T follicular helper cell (primary cell): ENCODE data around the gene SOSTDC1.
"Not testable (repeated sequence)": the region's sequence is repeated elsewhere in the genome, so short reads cannot be mapped to it uniquely, and the experiment has no call there.

ENCODE experiments used
- DNase-seq: peaks from one replicate; pipeline ENCODE4 v3.0.0-alpha.2; 2020; ENCODE audit warnings: low read depth
- total RNA-seq, 2 experiments: gene quantifications; one replicate each; lab custom pipeline; 2026; lab: John Stamatoyannopoulos, UW

Gene SOSTDC1, protein sequence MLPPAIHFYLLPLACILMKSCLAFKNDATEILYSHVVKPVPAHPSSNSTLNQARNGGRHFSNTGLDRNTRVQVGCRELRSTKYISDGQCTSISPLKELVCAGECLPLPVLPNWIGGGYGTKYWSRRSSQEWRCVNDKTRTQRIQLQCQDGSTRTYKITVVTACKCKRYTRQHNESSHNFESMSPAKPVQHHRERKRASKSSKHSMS
- total RNA-seq = 0 to 0.04 reads per million in 2 experiments

GRCh38 chr7:16465469-16466361 lies at the start of gene SOSTDC1:
SOSTDC1 (minus strand) TSS chr7:16465738; CDS start chr7:16465668, 70 bp downstream.
- no peak for DNase-seq

DNA sequence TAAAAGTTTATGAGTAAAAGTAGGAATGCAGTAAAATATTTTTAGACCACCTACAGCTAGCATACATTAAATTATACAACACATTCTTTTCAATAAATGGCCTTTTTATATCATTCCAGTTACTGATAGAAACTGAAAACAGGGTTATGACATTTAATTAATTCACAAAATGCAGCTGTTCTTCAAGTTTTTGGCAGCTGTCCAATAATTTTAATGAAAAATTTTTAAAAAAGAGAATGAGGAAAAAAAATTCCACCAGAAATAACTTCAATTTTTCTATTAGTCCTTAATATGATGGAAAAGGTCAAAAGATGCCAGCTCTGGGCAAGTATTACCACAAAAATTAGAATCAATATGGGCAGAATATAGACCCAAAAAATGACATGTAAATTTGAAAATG lies 49.2 kb upstream of the SOSTDC1 start:
- DNase-seq = no peak

DNA sequence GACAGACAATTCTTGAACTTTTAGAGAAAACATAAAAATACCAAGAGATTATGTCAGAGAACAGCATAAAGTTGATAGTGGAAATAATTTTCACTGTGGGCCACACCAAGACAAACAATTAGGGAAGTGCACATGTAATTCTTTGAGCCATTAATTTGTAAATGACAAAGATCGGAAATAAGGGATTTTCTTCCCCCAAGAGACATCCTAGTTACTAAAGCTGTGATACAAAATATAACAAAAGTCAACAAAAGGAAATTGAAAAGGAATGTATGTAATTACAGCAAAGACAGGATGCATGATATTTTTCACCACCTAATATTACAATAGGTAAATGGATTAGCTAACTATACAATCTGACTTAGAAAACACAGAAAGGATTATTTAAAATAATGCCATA lies 48.7 kb upstream of the SOSTDC1 start:
- DNase-seq = no peak

DNA sequence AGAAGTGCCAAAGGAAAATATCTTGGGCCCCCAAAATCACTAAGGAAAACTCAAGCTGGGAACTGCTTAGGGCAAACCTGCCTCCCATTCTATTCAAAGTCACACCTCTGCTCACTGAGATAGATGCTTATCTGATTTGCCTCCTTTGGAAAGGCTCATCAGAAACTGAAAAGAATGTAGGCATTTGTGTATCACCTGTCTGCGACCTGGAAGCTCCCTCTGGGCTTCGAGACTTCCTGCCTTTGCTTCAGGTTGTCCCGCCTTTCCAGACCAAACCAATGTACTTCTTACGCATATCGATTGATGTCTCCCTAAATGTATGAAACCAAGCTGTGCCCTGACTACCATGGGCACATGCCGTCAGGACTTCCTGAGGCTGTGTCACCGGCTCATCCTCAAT lies 46.6 kb upstream of the SOSTDC1 start:
- DNase-seq = no peak

DNA sequence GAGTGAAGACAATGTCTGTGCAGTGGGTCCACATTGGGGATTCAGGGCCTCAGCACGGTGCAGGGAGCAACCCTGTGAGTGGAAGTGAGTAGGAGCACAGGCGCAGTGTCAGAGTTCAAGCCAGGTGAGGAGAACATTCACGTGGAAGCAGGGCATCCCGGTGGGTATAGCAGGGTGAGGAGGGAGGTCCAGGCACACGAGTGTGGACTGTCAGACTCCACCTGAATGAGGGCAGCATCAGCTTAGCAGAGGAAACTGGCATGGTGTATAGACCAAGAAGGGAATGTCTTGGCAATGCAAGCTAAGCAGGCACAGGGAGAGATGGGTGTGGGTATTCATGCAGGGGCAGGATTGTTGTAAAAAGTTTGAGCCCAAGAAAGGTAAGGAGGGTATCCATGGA lies 45.8 kb upstream of the SOSTDC1 start:
- DNase-seq = no peak

DNA sequence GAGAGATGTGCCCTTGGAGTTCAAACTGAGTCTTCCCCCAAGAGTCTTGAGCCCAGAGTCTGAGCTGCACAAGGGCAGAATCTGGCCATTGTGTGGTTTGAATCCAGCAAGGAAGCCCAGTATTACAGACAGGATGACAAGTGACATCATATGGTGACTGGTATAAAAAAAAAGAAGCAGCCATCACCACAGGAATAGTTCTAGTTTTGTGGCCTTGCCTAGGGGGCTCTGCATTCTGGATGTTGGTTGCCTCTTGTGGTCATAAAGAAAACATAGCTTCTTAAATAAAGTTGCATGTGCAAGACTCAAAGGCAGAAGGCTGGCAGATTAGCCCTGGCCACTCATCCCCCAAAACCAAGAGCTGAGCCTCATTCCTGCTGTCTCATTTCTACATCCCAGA lies 44.3 kb upstream of the SOSTDC1 start:
- no peak for DNase-seq

DNA sequence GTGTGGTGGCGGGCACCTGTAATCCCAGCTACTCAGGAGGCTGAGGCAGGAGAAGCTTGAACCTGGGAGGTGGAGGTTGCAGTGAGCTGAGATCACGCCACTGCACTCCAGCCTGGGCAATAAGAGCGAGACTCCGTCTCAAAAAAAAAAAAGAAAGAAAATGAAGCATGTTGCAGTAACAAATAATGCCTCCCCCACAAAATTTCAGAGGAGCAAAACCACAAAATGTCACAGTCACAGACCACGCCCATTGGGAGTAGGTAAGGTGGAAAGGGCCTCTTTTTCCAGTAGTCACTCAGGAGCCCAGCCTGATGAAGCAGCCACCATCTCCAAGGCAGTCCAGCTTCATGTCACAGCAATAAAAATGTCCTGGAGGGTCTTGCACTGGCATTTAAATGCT lies 40.9 kb upstream of the SOSTDC1 start:
- DNase-seq = not testable (repeated sequence)

DNA sequence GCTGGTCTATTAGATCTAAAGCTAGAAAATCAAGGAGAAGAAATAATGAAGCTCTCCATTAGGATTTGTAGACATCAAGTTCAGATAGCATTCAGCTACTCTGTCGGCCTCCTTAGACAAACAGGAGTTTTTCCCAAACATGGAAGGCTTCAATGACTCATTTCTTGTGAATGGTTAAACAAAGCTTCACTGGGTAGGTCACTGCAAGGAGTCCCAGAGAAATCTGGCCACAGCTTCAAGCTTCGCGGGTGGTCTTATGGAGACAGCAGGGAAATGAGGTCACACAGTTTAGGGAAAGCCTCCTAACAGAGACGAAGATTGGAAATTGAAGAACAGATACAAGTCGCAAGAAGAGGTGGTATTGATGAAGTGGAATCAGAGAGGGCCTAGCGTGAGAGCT lies 38.5 kb upstream of the SOSTDC1 start:
- no peak for DNase-seq

GRCh38 chr7:16502303-16502702 lies 36.8 kb upstream of the SOSTDC1 start:
- DNase-seq = no peak

DNA sequence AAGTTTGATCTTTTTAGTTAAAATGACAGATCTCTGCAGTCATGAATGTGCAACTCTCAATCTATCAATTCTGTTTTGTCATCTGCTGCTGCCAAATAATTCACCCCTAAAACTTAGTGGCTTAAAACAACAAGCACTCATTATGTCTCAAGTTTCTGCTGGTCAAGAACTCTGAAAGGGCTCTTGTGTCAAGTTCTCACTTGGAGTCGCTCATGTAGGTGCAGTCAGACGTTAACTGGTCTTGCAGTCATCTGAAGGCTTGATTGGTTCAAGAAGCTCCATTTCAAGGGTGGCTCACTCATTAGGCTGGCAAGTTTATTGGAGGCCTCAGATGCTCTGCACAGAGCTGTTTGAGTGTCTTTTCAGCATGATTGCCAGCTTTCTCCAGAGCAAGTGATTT lies 32.6 kb upstream of the SOSTDC1 start:
- no peak for DNase-seq

GRCh38 chr7:16494955-16495719 lies 29.6 kb upstream of the SOSTDC1 start:
- DNase-seq = no peak

- DNase-seq = no peak
These were observed 29.0 kb upstream of the SOSTDC1 start for GRCh38 chr7:16494551-16494950.

DNA sequence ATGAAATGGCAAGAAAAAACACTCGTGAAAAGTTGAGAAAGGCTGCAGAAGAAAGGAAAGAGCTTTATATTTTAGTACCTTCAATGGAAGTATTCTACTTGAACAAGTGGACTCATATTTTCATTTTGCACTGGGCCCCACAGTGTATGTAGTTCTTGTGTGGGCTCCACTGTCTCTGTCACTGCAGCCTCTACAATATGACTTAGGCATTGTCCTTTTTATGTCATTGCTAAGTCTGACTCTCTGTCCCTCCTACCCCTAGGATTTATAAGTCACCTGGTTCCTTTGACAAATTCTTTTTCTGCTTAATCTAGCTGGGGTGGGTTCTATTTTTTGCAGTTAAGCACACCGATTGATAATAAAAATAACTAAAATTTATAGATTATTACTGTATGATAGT lies 27.7 kb upstream of the SOSTDC1 start:
- no peak for DNase-seq

- no peak for DNase-seq
These were observed 27.1 kb upstream of the SOSTDC1 start for GRCh38 chr7:16492513-16493062.

GRCh38 chr7:16491148-16491547 lies 25.6 kb upstream of the SOSTDC1 start:
- no peak for DNase-seq

DNA sequence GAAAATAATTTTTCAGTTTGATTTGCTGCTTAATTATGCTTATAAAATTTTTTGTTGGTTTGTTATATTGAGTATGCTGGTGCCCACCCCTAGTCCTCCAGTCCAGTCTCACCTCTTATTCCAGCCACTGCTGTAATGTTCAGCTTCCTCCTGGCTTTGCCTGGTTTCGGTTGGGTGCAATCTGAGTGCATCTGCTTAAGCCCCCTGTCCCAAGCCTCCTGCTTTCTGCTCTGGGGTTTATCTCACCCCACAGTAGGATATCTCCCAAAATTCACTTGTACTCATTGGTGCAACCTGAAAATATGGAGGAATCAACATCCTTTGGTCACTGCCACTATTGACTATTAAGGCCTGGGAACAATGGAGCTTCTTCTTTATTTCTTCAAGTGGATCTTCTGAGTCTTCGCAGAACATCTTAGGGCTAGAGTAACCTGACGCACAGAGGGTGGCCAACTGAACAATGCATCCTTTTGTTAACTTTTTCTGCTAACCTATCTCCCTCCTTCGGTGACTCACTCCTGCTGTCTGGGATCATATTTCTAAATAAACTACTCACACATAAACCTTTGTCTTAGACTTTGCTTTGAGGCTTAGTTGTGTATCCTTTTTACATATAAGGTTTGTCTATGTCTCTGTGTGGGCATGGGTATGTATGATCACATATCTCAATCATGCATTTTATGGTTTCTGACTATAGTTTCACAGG lies 19.1 kb upstream of the SOSTDC1 start:
- no peak for DNase-seq

DNA sequence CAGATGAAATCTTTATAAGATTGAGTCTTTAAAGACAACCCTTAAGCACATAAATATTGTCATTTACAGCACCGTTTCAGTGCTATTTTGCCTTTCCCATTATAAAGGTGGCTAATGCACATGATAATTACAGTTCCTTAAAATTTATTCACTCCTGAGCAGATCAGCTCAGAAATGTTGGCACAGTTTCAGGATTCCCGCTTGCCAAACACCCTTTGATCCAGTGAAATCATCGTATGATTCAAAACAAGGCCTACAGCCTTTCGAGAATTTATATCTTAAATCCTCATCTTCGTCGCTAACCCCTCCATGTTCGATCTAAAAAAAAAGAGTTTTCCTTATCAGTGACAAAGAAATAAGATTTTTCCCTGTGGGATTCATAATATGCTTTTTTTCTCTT lies 14.1 kb upstream of the SOSTDC1 start:
- DNase-seq = no peak

DNA sequence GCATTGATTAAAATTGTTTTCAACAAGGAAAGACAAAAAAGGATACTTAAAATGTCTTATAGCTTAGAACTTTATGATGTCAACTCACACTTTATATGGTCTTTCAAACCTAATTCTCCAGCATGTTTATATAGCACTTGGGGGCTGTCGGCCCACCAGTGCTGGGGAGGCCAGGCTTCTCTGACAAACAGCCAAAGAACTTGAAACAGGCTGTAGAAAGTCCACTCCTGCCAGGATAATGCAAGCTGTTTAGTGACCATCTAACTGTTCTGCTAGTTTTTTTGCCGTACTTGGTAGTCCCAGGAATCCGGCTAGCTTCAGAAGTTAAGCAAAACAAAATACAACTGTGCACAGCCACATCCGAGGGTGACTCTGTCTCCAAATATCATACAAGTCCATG lies 13.6 kb upstream of the SOSTDC1 start:
- DNase-seq = no peak

DNA sequence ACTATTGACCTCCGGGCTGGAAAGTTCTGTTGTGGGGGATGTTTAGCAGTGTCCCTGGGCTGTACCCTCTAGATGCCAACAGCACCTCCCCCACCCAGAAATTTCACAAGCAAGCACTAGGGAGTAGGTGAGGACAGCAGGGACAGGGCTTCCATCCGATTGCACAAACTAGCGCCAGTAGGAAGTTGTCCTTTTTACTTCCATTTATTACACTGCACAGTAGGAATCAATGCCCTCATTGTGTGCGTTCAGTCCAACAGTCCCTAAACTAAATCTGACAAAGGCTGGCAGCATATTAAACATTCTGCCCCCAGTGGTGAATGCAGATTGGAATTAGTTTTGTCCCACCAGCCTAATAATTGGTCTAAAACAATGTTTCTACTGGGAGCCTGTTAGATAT lies 6.4 kb upstream of the SOSTDC1 start:
- DNase-seq = no peak

GRCh38 chr7:16463949-16464715 lies 1.4 kb downstream of the SOSTDC1 start:
- DNase-seq = no peak

DNA sequence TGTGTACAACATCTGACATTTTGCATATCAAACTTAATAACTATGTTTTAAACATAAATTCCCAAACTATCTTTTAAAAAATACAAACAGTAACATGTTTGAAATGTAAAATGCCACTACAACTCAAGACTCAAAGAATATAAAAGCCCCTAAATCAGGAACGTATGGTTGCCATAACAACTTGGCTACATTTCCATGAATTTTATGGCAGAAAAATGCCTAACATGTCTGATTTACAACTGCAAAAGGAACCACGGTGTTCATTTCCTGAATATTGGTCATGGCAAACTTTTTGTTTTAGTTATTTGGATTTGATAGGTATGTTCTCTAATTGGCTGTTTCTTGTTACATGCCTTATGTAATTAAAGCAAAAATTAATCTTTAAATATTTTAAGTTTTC lies 2.0 kb downstream of the SOSTDC1 start:
- DNase-seq = no peak
